Measurements from ENCODE around the gene TUBB. TPM values are rescaled to one million over a fixed set of nuclear protein-coding genes. Genes with fewer than 3 reads are reported as not detected.

TUBB gene
- total RNA-seq, 4 donors from 2014 or later, result 69.9 to 188 (median 95.6) TPM

GRCh38 chr6:30689022-30689865, 30.9 kb upstream of the TUBB start:
- DNase-seq, result no peak
- TF ChIP-seq CTCF (IDR thresholded peaks at IDR 0.05) (no peak), POLR2A (IDR thresholded peaks at IDR 0.05) (no peak)
- no peaks in the 10 kb centered on the region for H3K27me3 ChIP-seq
- H3K4me3 ChIP-seq, result no peak overlapping the region
- H3K27ac ChIP-seq, result peak overlapping the region; percentile 86 to 98 (median 94)
- no peaks in the 10 kb centered on the region for H3K9me3 ChIP-seq
- H3K36me3 ChIP-seq, result no peaks in the 10 kb centered on the region
- peaks cover 0 to 36% (median 26%) of the 10 kb centered on the region in 4 donors for H3K4me1 ChIP-seq

GRCh38 chr6:30689985-30690384, 30.2 kb upstream of the TUBB start:
- Histone ChIP-seq H3K36me3 (no peaks in the 10 kb centered on the region), H3K4me3 (peak overlapping the region; percentile 56 to 77 (median 68)), H3K9me3 (no peaks in the 10 kb centered on the region), H3K27ac (peak overlapping the region; percentile 51 to 98 (median 88)), H3K4me1 (peaks cover 0 to 36% (median 26%) of the 10 kb centered on the region in 4 donors), H3K27me3 (no peaks in the 10 kb centered on the region)
- TF ChIP-seq CTCF (IDR thresholded peaks at IDR 0.05), result no peak
- TF ChIP-seq POLR2A (IDR thresholded peaks at IDR 0.05), result no peak
- DNase-seq, result no peak

- DNase-seq, result peak; percentile 88 to 92 (median 92)
- Histone ChIP-seq H3K9me3 (no peaks in the 10 kb centered on the region), H3K36me3 (no peaks in the 10 kb centered on the region), H3K4me1 (peaks cover 0 to 36% (median 26%) of the 10 kb centered on the region in 4 donors), H3K27me3 (no peaks in the 10 kb centered on the region), H3K27ac (peak within 1 kb of the TSS; percentile 51 to 98 (median 88)), H3K4me3 (peak within 1 kb of the TSS; percentile 56 to 77 (median 68))
- TF ChIP-seq CTCF (IDR thresholded peaks at IDR 0.05) (no peak), POLR2A (IDR thresholded peaks at IDR 0.05) (no peak)
These were observed 29.5 kb upstream of the TUBB start, which contains the start of gene NRM for GRCh38 chr6:30690403-30691207. Gene NRM (minus strand): TSS chr6:30690984. CDS start chr6:30690974, 10 bp downstream.

- no peaks in the 10 kb centered on the region for H3K9me3 ChIP-seq
- TF ChIP-seq POLR2A (IDR thresholded peaks at IDR 0.05) (no peak), CTCF (IDR thresholded peaks at IDR 0.05) (no peak)
- H3K27me3 ChIP-seq, result no peaks in the 10 kb centered on the region
- no peaks in the 10 kb centered on the region for H3K36me3 ChIP-seq
- H3K27ac ChIP-seq, result peak overlapping the region; percentile 51 to 98 (median 88)
- H3K4me1 ChIP-seq, result peaks cover 0 to 36% (median 26%) of the 10 kb centered on the region in 4 donors
- peak overlapping the region; percentile 56 to 77 (median 68) for H3K4me3 ChIP-seq
- DNase-seq, result no peak
These were observed 28.8 kb upstream of the TUBB start for GRCh38 chr6:30691208-30691847.

GRCh38 chr6:30696432-30696831, 23.7 kb upstream of the TUBB start:
- TF ChIP-seq CTCF (IDR thresholded peaks at IDR 0.05) (no peak), POLR2A (IDR thresholded peaks at IDR 0.05) (no peak)
- Histone ChIP-seq H3K4me3 (no peak overlapping the region), H3K9me3 (no peaks in the 10 kb centered on the region), H3K27ac (no peak overlapping the region), H3K27me3 (no peaks in the 10 kb centered on the region), H3K4me1 (peaks cover 0 to 1% (median 0%) of the 10 kb centered on the region in 4 donors), H3K36me3 (no peaks in the 10 kb centered on the region)
- DNase-seq, result no peak
